Measurements from ENCODE around the gene SLC6A3.

Gene SLC6A3

GRCh38 chr5:1381370-1382247, 63.6 kb downstream of the SLC6A3 start:
- Histone ChIP-seq H3K27me3 (ENCODE audit: control insufficient read depth in 1 of 2, insufficient read depth in 2 of 2, low read length in 2 of 2) (peaks cover 4 to 11% of the 10 kb centered on the region in 2 donors), H3K9ac (ENCODE audit: low read depth in 1 of 2, low read length in 2 of 2) (no peak overlapping the region), H3K4me1 (ENCODE audit: control insufficient read depth in 1 of 2, insufficient read depth in 2 of 2, low read length in 2 of 2) (peaks cover 11 to 13% of the 10 kb centered on the region in 2 donors)

GRCh38 chr5:1380910-1381309, 64.3 kb downstream of the SLC6A3 start:
- no peak overlapping the region for H3K27ac ChIP-seq (ENCODE audit: low read depth, low read length)
- peak overlapping the region in 1 of 2 donors; percentile 36 for H3K4me3 ChIP-seq (ENCODE audit: low read depth in 1 of 2, low read length in 2 of 2)
- H3K9ac ChIP-seq (ENCODE audit: low read depth in 1 of 2, low read length in 2 of 2) = no peak overlapping the region
- peaks cover 4 to 11% of the 10 kb centered on the region in 2 donors for H3K27me3 ChIP-seq (ENCODE audit: control insufficient read depth in 1 of 2, insufficient read depth in 2 of 2, low read length in 2 of 2)
- no peaks in the 10 kb centered on the region for H3K36me3 ChIP-seq (ENCODE audit: control insufficient read depth in 1 of 2, insufficient read depth in 2 of 2, low read length in 2 of 2)
- H3K4me1 ChIP-seq (ENCODE audit: control insufficient read depth in 1 of 2, insufficient read depth in 2 of 2, low read length in 2 of 2) = peaks cover 9 to 11% of the 10 kb centered on the region in 2 donors
- H3K9me3 ChIP-seq (ENCODE audit: control insufficient read depth in 1 of 2, low read length in 2 of 2) = no peaks in the 10 kb centered on the region

More at GRCh38 chr5:1381370-1382247, 63.6 kb downstream of the SLC6A3 start:
- no peaks in the 10 kb centered on the region for H3K9me3 ChIP-seq (ENCODE audit: control insufficient read depth in 1 of 2, low read length in 2 of 2)
- no peak overlapping the region for H3K4me3 ChIP-seq (ENCODE audit: low read depth in 1 of 2, low read length in 2 of 2)
- H3K36me3 ChIP-seq (ENCODE audit: control insufficient read depth in 1 of 2, insufficient read depth in 2 of 2, low read length in 2 of 2) = no peaks in the 10 kb centered on the region
- H3K27ac ChIP-seq (ENCODE audit: low read depth, low read length) = no peak overlapping the region

DNA sequence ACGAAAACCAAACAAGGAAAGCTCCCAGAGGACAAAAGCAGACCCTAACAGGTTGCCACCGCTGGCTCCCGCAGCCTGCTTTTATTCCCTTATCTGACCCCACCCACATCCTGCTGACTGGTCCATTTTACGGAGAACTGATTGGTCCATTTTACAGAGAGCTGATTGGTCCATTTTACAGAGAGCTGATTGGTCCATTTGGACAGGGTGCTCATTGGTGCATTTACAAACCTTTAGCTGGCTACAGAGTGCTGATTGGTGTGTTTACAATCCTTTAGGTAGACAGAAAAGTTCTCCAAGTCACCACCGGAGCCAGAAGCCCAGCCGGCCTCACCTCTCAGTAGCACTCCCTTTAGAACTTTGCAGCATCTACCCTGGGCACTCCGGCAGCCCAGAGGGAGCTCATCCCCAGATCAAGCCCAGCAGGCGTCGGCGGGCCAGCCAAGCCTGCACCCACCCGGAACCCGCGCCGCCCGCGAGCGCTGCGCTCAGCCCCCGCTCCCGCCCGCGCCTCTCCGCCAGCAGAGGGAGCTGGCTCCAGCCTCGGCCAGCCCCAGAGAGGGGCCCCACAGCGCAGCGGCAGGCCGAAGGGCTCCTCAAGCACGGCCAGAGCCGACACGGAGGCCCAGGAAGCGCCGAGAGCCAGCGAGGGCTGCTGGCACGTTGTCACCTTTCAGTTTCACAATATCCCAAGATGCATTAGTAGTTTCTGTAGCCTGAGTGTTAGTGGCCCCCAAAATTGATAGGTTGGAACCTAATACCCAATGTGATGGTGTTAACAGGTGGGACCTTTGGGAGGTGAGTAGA, 65.0 kb downstream of the SLC6A3 start:
- H3K4me3 ChIP-seq (ENCODE audit: low read depth in 1 of 2, low read length in 2 of 2) = peak overlapping the region in 1 of 2 donors; percentile 36
- no peak overlapping the region for H3K27ac ChIP-seq (ENCODE audit: low read depth, low read length)
- no peaks in the 10 kb centered on the region for H3K9me3 ChIP-seq (ENCODE audit: control insufficient read depth in 1 of 2, low read length in 2 of 2)
- H3K36me3 ChIP-seq (ENCODE audit: control insufficient read depth in 1 of 2, insufficient read depth in 2 of 2, low read length in 2 of 2) = no peaks in the 10 kb centered on the region
- peaks cover 4 to 11% of the 10 kb centered on the region in 2 donors for H3K27me3 ChIP-seq (ENCODE audit: control insufficient read depth in 1 of 2, insufficient read depth in 2 of 2, low read length in 2 of 2)
- peaks cover 4 to 5% of the 10 kb centered on the region in 2 donors for H3K4me1 ChIP-seq (ENCODE audit: control insufficient read depth in 1 of 2, insufficient read depth in 2 of 2, low read length in 2 of 2)
- H3K9ac ChIP-seq (ENCODE audit: low read depth in 1 of 2, low read length in 2 of 2) = peak overlapping the region in 1 of 2 donors; percentile 18

- H3K4me3 ChIP-seq (ENCODE audit: low read depth in 1 of 2, low read length in 2 of 2) = no peak overlapping the region
- no peak overlapping the region for H3K27ac ChIP-seq (ENCODE audit: low read depth, low read length)
- H3K9ac ChIP-seq (ENCODE audit: low read depth in 1 of 2, low read length in 2 of 2) = no peak overlapping the region
- peaks cover 0 to 4% of the 10 kb centered on the region in 2 donors for H3K4me1 ChIP-seq (ENCODE audit: control insufficient read depth in 1 of 2, insufficient read depth in 2 of 2, low read length in 2 of 2)
- H3K36me3 ChIP-seq (ENCODE audit: control insufficient read depth in 1 of 2, insufficient read depth in 2 of 2, low read length in 2 of 2) = no peaks in the 10 kb centered on the region
- H3K27me3 ChIP-seq (ENCODE audit: control insufficient read depth in 1 of 2, insufficient read depth in 2 of 2, low read length in 2 of 2) = peaks cover 4 to 11% of the 10 kb centered on the region in 2 donors
- no peaks in the 10 kb centered on the region for H3K9me3 ChIP-seq (ENCODE audit: control insufficient read depth in 1 of 2, low read length in 2 of 2)
These were observed 66.2 kb downstream of the SLC6A3 start for GRCh38 chr5:1378866-1379659.

DNA sequence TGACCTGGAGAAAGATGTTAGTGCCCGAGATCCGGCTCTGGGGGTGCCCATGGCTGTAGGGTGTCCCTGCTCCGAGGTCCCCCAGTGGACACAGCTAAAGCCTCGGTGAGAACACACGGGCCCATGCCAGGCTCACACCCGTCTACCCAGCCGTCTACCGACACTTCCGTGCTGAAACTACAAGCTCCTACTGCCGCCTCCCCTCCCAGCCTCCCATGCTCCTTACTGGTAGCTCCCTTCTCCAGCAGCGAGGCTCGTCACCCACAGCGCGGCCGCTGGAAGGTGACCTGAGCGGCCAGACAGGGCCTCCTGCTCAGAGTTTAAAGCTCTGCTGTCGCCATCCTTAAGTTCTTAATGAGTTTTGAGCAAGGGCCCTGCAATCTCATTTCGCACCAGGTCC, 67.1 kb downstream of the SLC6A3 start:
- no peak overlapping the region for H3K27ac ChIP-seq (ENCODE audit: low read depth, low read length)
- no peaks in the 10 kb centered on the region for H3K36me3 ChIP-seq (ENCODE audit: control insufficient read depth in 1 of 2, insufficient read depth in 2 of 2, low read length in 2 of 2)
- no peaks in the 10 kb centered on the region for H3K9me3 ChIP-seq (ENCODE audit: control insufficient read depth in 1 of 2, low read length in 2 of 2)
- no peak overlapping the region for H3K4me3 ChIP-seq (ENCODE audit: low read depth in 1 of 2, low read length in 2 of 2)
- H3K4me1 ChIP-seq (ENCODE audit: control insufficient read depth in 1 of 2, insufficient read depth in 2 of 2, low read length in 2 of 2) = peaks cover 0 to 4% of the 10 kb centered on the region in 2 donors
- H3K27me3 ChIP-seq (ENCODE audit: control insufficient read depth in 1 of 2, insufficient read depth in 2 of 2, low read length in 2 of 2) = peaks cover 4 to 11% of the 10 kb centered on the region in 2 donors
- H3K9ac ChIP-seq (ENCODE audit: low read depth in 1 of 2, low read length in 2 of 2) = no peak overlapping the region

DNA sequence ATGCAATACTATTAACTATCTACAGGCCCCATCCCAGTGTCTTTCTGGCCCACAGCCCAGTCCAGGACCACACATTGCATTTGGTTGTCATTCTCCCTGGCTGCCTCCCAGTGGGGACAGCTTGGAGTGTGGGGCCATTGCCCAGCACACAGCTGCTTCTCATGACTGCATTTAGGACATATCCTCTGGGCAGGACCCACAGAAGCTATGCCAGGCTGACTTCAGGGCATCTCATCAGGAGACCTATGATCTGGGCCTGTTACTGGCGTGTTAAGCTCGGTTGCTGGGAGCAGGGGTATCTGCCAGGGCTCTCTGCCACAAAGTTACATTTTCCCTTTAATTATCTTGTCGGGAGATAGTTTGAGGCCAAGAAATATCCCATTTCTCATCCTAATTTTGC, 68.3 kb downstream of the SLC6A3 start:
- Histone ChIP-seq H3K4me3 (ENCODE audit: low read depth in 1 of 2, low read length in 2 of 2) (no peak overlapping the region), H3K9ac (ENCODE audit: low read depth in 1 of 2, low read length in 2 of 2) (no peak overlapping the region), H3K4me1 (ENCODE audit: control insufficient read depth in 1 of 2, insufficient read depth in 2 of 2, low read length in 2 of 2) (peaks cover 0 to 4% of the 10 kb centered on the region in 2 donors), H3K36me3 (ENCODE audit: control insufficient read depth in 1 of 2, insufficient read depth in 2 of 2, low read length in 2 of 2) (no peaks in the 10 kb centered on the region), H3K9me3 (ENCODE audit: control insufficient read depth in 1 of 2, low read length in 2 of 2) (no peaks in the 10 kb centered on the region), H3K27ac (ENCODE audit: low read depth, low read length) (no peak overlapping the region), H3K27me3 (ENCODE audit: control insufficient read depth in 1 of 2, insufficient read depth in 2 of 2, low read length in 2 of 2) (peaks cover 4 to 11% of the 10 kb centered on the region in 2 donors)

GRCh38 chr5:1375871-1376810, 69.1 kb downstream of the SLC6A3 start:
- Histone ChIP-seq H3K4me3 (ENCODE audit: low read depth in 1 of 2, low read length in 2 of 2) (no peak overlapping the region), H3K9me3 (ENCODE audit: control insufficient read depth in 1 of 2, low read length in 2 of 2) (no peaks in the 10 kb centered on the region), H3K27me3 (ENCODE audit: control insufficient read depth in 1 of 2, insufficient read depth in 2 of 2, low read length in 2 of 2) (peaks cover 4 to 6% of the 10 kb centered on the region in 2 donors), H3K9ac (ENCODE audit: low read depth in 1 of 2, low read length in 2 of 2) (no peak overlapping the region), H3K36me3 (ENCODE audit: control insufficient read depth in 1 of 2, insufficient read depth in 2 of 2, low read length in 2 of 2) (no peaks in the 10 kb centered on the region), H3K27ac (ENCODE audit: low read depth, low read length) (no peak overlapping the region), H3K4me1 (ENCODE audit: control insufficient read depth in 1 of 2, insufficient read depth in 2 of 2, low read length in 2 of 2) (peaks cover 0 to 4% of the 10 kb centered on the region in 2 donors)

DNA sequence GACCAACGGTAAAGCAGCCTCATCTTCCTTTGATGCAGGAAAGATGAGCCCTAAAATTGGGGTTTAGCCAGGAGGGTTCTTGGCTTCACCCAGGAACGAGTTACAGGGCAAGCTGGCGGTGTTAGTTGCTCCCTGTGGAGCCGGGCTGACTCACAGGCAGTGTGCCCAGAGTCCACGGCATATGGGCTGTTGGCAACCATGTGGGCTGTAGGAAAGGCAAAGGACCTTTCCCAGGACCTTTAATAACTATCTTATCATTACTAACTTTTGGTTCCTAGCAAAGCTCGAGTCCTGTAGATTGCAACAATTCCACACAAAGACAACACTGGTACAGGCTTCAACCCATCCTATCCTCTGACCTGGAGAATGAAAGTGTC, 70.6 kb downstream of the SLC6A3 start:
- H3K4me3 ChIP-seq (ENCODE audit: low read depth in 1 of 2, low read length in 2 of 2) = no peak overlapping the region
- H3K9ac ChIP-seq (ENCODE audit: low read depth in 1 of 2, low read length in 2 of 2) = no peak overlapping the region
- no peaks in the 10 kb centered on the region for H3K9me3 ChIP-seq (ENCODE audit: control insufficient read depth in 1 of 2, low read length in 2 of 2)
- H3K27me3 ChIP-seq (ENCODE audit: control insufficient read depth in 1 of 2, insufficient read depth in 2 of 2, low read length in 2 of 2) = peaks cover 0 to 6% of the 10 kb centered on the region in 2 donors
- no peak overlapping the region for H3K27ac ChIP-seq (ENCODE audit: low read depth, low read length)
- no peaks in the 10 kb centered on the region for H3K36me3 ChIP-seq (ENCODE audit: control insufficient read depth in 1 of 2, insufficient read depth in 2 of 2, low read length in 2 of 2)
- H3K4me1 ChIP-seq (ENCODE audit: control insufficient read depth in 1 of 2, insufficient read depth in 2 of 2, low read length in 2 of 2) = no peaks in the 10 kb centered on the region

DNA sequence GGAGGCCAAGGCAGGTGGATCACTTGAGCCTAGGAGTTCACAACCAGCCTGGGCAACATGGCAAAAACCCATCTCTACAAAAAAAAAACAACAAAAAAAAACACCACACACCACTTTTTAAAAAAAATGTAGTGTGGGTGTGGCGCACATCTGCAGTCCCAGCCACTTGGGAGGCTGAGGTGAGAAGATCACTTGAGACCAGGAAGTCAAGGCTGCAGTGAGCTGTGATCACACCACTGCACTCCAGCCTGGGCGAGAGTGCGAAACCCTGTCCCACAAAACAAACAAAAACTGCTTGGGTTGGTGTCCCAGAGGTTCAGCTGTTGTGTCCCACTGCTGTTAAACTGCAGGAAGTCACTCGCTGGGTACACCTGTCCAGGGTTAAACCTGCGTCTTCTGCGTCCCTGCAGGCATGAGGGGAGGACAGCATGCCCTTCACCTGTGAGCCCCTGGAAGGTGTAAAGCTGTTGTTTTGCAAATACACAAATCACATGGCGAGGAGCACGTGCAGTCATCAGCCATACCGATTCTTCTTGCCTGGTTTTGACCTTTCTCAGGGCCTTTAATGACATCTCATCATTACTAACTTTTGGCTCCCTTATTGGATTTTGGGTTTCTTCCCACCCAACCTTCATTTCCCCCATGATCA, 71.1 kb downstream of the SLC6A3 start:
- no peak overlapping the region for H3K9ac ChIP-seq (ENCODE audit: low read depth in 1 of 2, low read length in 2 of 2)
- no peak overlapping the region for H3K4me3 ChIP-seq (ENCODE audit: low read depth in 1 of 2, low read length in 2 of 2)
- H3K27ac ChIP-seq (ENCODE audit: low read depth, low read length) = no peak overlapping the region
- peaks cover 0 to 5% of the 10 kb centered on the region in 2 donors for H3K27me3 ChIP-seq (ENCODE audit: control insufficient read depth in 1 of 2, insufficient read depth in 2 of 2, low read length in 2 of 2)
- no peaks in the 10 kb centered on the region for H3K9me3 ChIP-seq (ENCODE audit: control insufficient read depth in 1 of 2, low read length in 2 of 2)
- H3K36me3 ChIP-seq (ENCODE audit: control insufficient read depth in 1 of 2, insufficient read depth in 2 of 2, low read length in 2 of 2) = no peaks in the 10 kb centered on the region
- no peaks in the 10 kb centered on the region for H3K4me1 ChIP-seq (ENCODE audit: control insufficient read depth in 1 of 2, insufficient read depth in 2 of 2, low read length in 2 of 2)
